ENCODE measurements around the gene MTFR1L.

The MTFR1L gene

GRCh38 chr1:25831569-25832196, 11.9 kb downstream of the MTFR1L start:
- ChIA-PET POLR2A (interaction anchor here (0.9 to 2.0 kb wide), 6 partner anchors 10 to 43 kb away, joined by 3 to 5 read pairs (median 3); no protein-coding TSS in a partner anchor), CTCF (no interaction called here)
- no peak for DNase-seq (ENCODE audit: extremely low spot score)
- TF ChIP-seq PKNOX1 (IDR thresholded peaks at IDR 0.05) (no peak), NFRKB (IDR thresholded peaks at IDR 0.05) (no peak), L3MBTL2 (conservative IDR thresholded peaks at IDR 0.05) (no peak), SUZ12 (IDR thresholded peaks at IDR 0.05) (no peak), LEF1 (IDR thresholded peaks at IDR 0.05; ENCODE audit: borderline replicate concordance) (no peak), ARNT (IDR thresholded peaks at IDR 0.05) (no peak), SP1 (IDR thresholded peaks at IDR 0.05) (no peak), BHLHE40 (IDR thresholded peaks at IDR 0.05; ENCODE audit: borderline replicate concordance) (no peak), TARDBP (IDR thresholded peaks at IDR 0.05) (no peak), CTBP1 (IDR thresholded peaks at IDR 0.05; ENCODE audit: borderline replicate concordance) (no peak), HDGF (IDR thresholded peaks at IDR 0.05; ENCODE audit: borderline replicate concordance) (no peak), FOXM1 (IDR thresholded peaks at IDR 0.05; ENCODE audit: borderline replicate concordance) (no peak), FOXK2 (IDR thresholded peaks at IDR 0.05) (no peak), FOXA1 (IDR thresholded peaks at IDR 0.05) (no peak), ZNF384 (IDR thresholded peaks at IDR 0.05) (no peak), ELF4 (IDR thresholded peaks at IDR 0.05) (no peak)

- POLR2A ChIA-PET, result interaction anchor here (0.9 to 2.0 kb wide), 4 partner anchors 10 to 42 kb away, joined by 3 to 5 read pairs (median 3); no protein-coding TSS in a partner anchor
- no peak for DNase-seq (ENCODE audit: extremely low spot score)
- CTCF ChIA-PET, result no interaction called here
- TF ChIP-seq SP1 (IDR thresholded peaks at IDR 0.05) (no peak), ELF4 (IDR thresholded peaks at IDR 0.05) (no peak), HDGF (IDR thresholded peaks at IDR 0.05; ENCODE audit: borderline replicate concordance) (no peak), BHLHE40 (IDR thresholded peaks at IDR 0.05; ENCODE audit: borderline replicate concordance) (no peak), FOXA1 (IDR thresholded peaks at IDR 0.05) (no peak), ZNF384 (IDR thresholded peaks at IDR 0.05) (no peak), ARNT (IDR thresholded peaks at IDR 0.05) (no peak), LEF1 (IDR thresholded peaks at IDR 0.05; ENCODE audit: borderline replicate concordance) (no peak), SUZ12 (IDR thresholded peaks at IDR 0.05) (no peak), FOXK2 (IDR thresholded peaks at IDR 0.05) (no peak), NFRKB (IDR thresholded peaks at IDR 0.05) (no peak)
Measured at GRCh38 chr1:25832336-25833037, 12.7 kb downstream of the MTFR1L start.

GRCh38 chr1:25833158-25833557, 13.4 kb downstream of the MTFR1L start:
- CTCF ChIA-PET, result no interaction called here
- no peak for DNase-seq (ENCODE audit: extremely low spot score)
- no peak for TF ChIP-seq ELF4 (IDR thresholded peaks at IDR 0.05)
- TF ChIP-seq LEF1 (IDR thresholded peaks at IDR 0.05; ENCODE audit: borderline replicate concordance), result no peak
- no peak for TF ChIP-seq ZNF384 (IDR thresholded peaks at IDR 0.05)
- no peak for TF ChIP-seq FOXA1 (IDR thresholded peaks at IDR 0.05)
- TF ChIP-seq FOXK2 (IDR thresholded peaks at IDR 0.05), result no peak
- no peak for TF ChIP-seq L3MBTL2 (conservative IDR thresholded peaks at IDR 0.05)
- TF ChIP-seq SUZ12 (IDR thresholded peaks at IDR 0.05), result no peak
- no peak for TF ChIP-seq NFRKB (IDR thresholded peaks at IDR 0.05)
- no peak for TF ChIP-seq BHLHE40 (IDR thresholded peaks at IDR 0.05; ENCODE audit: borderline replicate concordance)
- TF ChIP-seq CTBP1 (IDR thresholded peaks at IDR 0.05; ENCODE audit: borderline replicate concordance), result no peak
- TF ChIP-seq PKNOX1 (IDR thresholded peaks at IDR 0.05), result no peak
- TF ChIP-seq TARDBP (IDR thresholded peaks at IDR 0.05), result no peak
- TF ChIP-seq SP1 (IDR thresholded peaks at IDR 0.05), result no peak
- TF ChIP-seq ARNT (IDR thresholded peaks at IDR 0.05), result no peak
- no peak for TF ChIP-seq FOXM1 (IDR thresholded peaks at IDR 0.05; ENCODE audit: borderline replicate concordance)
- POLR2A ChIA-PET, result no interaction called here

GRCh38 chr1:25834894-25835293, 15.1 kb downstream of the MTFR1L start:
- no peak for DNase-seq (ENCODE audit: extremely low spot score)
- TF ChIP-seq CTBP1 (IDR thresholded peaks at IDR 0.05; ENCODE audit: borderline replicate concordance) (no peak), PKNOX1 (IDR thresholded peaks at IDR 0.05) (no peak), FOXM1 (IDR thresholded peaks at IDR 0.05; ENCODE audit: borderline replicate concordance) (no peak), TARDBP (IDR thresholded peaks at IDR 0.05) (no peak), L3MBTL2 (conservative IDR thresholded peaks at IDR 0.05) (no peak), FOXA1 (IDR thresholded peaks at IDR 0.05) (no peak), ELF4 (IDR thresholded peaks at IDR 0.05) (no peak), BHLHE40 (IDR thresholded peaks at IDR 0.05; ENCODE audit: borderline replicate concordance) (no peak), LEF1 (IDR thresholded peaks at IDR 0.05; ENCODE audit: borderline replicate concordance) (no peak), SP1 (IDR thresholded peaks at IDR 0.05) (no peak)
- ChIA-PET CTCF (no interaction called here), POLR2A (interaction anchor here (1.3 kb wide), 1 partner anchor 40 kb away, joined by 3 read pairs; the partner anchor contains the start of gene PAQR7)

GRCh38 chr1:25836695-25837094, 16.9 kb downstream of the MTFR1L start:
- ChIA-PET POLR2A (interaction anchor here (0.6 to 1.1 kb wide), 2 partner anchors 16 to 56 kb away, joined by 3 read pairs; partner anchors contain the start of gene MTFR1L), CTCF (interaction anchor here (0.6 to 1.5 kb wide), 2 partner anchors 47 to 59 kb away, joined by 3 read pairs; no protein-coding TSS in a partner anchor)
- no peak for TF ChIP-seq PKNOX1 (IDR thresholded peaks at IDR 0.05)
- no peak for TF ChIP-seq SP1 (IDR thresholded peaks at IDR 0.05)
- no peak for DNase-seq (ENCODE audit: extremely low spot score)

Measured in HEK293T (cell line).